GM12875 (cell line): ENCODE data around the gene PRR32.
"Not testable (repeated sequence)": the region's sequence is repeated elsewhere in the genome, so short reads cannot be mapped to it uniquely, and the experiment has no call there.

ENCODE experiments used
- H3K4me3 ChIP-seq: one replicate; pipeline ENCODE4 v1.5.1; 2011; ENCODE audit warnings: low read depth, low read length, control low read depth
- TF ChIP-seq, protein P1 (sequence below): IDR thresholded peaks from 2 replicates; pipeline ENCODE4 v1.5.1; 2011; ENCODE audit warnings: low read depth, mild to moderate bottlenecking, control low read depth, inconsistent platforms, low read length, moderate library complexity, borderline replicate concordance; ENCODE audit not compliant: insufficient read depth

Gene PRR32, protein sequence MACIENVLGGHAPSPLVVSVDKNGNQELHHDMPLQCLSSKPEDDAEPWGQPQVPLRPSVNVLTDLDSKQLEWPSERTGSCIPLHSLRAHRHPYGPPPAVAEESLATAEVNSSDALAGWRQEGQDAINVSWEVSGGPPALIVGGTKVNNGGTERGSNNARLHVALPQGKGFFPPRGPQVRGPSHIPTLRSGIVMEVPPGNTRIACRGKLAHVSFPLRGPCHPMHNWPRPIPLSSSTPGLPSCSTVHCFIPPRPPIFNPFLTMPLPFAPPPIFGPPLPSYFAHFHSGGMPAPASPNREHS

DNA sequence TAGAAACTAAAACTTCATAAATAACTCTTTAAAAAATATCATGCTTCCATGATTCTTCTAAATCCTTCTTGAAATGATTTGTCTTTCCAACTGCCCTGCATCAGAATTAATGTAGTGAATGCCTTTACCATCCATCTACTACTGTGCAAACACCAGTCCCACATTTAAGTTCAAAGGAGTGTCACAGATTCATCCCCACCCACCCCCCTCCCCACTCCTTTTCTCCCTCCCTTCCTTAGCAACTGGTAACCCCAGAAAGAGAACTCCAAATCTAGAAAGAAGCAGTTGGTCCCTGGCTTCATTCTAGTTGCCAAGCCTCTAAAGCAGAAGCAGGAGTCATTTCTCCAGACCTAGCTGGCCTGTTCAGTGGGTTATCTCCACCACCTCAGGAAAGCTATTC lies at the start of gene PRR32:
Gene PRR32, plus strand, starts transcription at position 301 of the 400 bp plus-strand sequence. CDS start 115 bp downstream, outside the sequence.
- TF ChIP-seq, protein P1, sequence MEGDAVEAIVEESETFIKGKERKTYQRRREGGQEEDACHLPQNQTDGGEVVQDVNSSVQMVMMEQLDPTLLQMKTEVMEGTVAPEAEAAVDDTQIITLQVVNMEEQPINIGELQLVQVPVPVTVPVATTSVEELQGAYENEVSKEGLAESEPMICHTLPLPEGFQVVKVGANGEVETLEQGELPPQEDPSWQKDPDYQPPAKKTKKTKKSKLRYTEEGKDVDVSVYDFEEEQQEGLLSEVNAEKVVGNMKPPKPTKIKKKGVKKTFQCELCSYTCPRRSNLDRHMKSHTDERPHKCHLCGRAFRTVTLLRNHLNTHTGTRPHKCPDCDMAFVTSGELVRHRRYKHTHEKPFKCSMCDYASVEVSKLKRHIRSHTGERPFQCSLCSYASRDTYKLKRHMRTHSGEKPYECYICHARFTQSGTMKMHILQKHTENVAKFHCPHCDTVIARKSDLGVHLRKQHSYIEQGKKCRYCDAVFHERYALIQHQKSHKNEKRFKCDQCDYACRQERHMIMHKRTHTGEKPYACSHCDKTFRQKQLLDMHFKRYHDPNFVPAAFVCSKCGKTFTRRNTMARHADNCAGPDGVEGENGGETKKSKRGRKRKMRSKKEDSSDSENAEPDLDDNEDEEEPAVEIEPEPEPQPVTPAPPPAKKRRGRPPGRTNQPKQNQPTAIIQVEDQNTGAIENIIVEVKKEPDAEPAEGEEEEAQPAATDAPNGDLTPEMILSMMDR = no peak
- no peak within 1 kb of the TSS for H3K4me3 ChIP-seq

DNA sequence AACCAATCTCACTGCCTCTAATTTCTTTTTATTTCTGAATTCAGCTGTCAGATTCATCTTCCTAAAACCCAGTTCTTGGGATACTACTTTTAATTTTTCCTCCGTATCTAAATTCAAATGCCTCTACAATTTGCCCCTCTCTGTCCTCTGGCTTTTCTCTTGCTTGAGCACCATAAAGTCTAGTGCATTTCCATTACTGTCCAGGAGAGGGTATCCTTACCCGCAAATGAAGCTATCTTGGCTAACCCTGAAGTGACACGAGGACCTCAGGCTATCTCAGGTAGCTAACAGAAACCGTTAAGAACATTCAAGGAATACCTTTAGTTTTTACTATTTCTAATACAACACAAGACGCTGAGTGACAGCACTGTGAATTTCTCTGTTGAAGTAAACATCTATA lies 49.4 kb upstream of the PRR32 start:
- TF ChIP-seq, protein P1 = peak; percentile 54; the same call in 1 of the 2 replicates
- H3K4me3 ChIP-seq = no peak overlapping the region

DNA sequence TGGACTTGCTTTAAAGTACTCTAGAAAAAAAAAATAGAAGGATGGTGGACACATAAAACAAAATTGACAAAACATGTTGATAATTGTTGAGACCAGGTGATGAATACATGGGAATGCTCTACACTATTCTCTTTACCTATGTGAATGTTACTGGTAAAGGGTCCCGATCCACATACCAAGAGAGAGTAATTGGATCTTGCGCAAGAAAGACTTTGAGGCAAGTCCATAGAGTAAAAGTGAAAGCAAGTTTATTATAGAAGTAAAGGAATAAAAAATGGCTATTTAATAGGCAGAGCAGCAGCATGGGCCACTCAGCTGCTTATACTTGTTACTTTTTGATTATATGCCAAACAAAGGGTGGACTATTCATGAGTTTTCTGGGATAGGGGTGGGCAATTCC lies 34.0 kb upstream of the PRR32 start:
- no peak overlapping the region for H3K4me3 ChIP-seq
- TF ChIP-seq, protein P1 = no peak

DNA sequence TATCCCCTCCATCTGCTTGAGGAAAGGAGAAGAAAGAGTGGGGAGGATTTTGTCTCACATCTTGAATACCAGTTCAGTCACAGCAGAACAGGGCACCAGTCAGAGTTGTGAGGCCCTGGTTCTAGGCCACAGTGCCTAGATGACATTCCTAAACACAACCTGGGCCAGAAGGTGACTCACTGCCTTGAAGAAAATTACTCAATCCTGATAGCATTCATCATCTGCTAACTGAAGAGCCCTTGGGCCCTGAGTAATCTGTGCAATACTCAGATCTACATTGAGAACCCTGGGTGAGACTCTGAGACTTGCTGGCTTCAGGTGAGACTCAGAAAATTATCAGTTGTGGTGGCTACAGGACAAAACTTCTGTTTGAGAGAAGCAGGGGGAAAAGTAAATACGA lies 20.5 kb upstream of the PRR32 start:
- no peak overlapping the region for H3K4me3 ChIP-seq
- TF ChIP-seq, protein P1 = no peak

DNA sequence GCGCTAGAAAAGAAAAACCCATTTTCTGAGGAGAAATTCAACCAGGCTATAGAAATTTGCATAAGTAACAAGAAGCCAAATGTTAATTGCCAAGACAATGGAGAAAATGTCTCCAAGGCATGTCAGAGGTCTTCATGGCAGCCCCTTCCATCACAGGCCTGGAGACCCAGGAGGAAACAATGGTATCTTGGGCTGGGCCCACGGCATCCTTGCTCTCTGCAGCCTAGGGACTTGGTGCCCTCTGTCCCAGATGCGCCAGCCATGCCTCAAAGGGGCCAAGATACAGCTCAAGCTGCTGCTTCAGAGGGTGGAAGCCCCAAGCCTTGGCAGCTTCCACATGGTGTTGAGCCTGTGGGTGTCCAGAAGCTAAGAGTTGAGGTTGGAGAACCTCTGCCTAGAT lies 12.7 kb upstream of the PRR32 start:
- not testable (repeated sequence) for H3K4me3 ChIP-seq

DNA sequence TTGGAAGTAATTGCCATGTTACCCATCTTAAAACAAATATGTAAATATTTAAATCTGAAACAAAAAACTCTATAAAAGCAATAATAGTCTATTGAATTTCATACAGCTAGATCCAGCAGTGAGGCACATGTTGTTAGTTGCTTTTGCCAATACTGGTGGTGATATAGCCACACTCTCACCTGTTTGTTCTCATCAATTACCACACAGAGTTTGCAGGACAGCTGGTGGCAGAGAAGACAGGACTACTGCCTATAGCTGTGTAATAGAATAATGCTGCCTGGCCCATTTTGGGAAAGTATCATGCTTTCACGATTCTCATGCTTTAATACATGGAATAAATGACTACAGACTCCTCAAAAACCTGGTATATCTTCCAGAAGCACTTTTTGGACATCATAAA lies 3.7 kb upstream of the PRR32 start:
- H3K4me3 ChIP-seq = no peak overlapping the region
- TF ChIP-seq, protein P1 = no peak

DNA sequence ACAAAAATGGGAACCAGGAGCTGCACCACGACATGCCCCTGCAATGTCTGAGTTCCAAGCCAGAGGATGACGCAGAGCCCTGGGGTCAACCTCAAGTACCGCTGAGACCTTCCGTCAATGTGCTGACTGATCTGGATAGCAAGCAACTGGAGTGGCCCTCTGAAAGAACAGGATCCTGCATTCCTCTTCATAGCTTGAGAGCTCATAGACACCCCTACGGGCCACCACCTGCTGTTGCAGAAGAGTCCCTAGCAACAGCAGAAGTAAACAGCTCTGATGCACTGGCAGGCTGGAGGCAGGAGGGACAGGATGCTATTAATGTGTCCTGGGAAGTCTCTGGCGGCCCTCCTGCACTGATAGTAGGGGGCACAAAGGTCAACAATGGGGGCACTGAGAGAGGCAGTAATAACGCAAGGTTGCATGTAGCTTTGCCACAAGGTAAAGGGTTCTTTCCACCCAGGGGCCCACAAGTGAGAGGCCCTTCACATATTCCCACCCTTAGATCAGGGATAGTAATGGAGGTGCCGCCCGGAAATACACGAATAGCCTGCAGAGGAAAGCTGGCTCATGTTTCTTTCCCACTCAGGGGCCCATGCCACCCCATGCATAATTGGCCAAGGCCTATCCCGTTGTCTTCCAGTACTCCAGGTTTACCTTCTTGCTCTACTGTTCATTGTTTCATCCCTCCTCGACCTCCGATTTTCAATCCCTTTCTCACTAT lies 1.3 kb downstream of the PRR32 start:
- TF ChIP-seq, protein P1 = no peak
- no peak overlapping the region for H3K4me3 ChIP-seq
